ENCODE results near the gene MYO5B.

The MYO5B gene

DNA sequence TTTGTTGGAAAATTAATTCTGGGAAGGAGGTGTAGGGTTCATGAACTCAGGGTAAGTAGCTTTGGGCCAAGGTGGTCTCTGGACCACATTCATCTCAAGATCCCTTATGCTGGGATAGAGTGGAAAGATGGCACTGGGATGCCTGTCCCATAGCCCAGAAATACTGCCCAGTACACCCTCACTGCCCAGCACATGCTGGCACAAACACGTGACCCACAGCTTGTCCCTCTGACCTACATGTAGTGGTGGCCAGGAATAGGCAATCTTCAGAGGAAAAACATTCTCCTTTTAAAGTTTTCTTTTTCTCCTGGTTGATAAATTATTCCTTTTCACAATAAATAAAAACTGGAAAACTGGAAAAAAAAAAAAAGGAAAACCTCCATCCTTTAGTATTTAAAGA, 246.0 kb downstream of the MYO5B start:
- TF ChIP-seq, protein P1, sequence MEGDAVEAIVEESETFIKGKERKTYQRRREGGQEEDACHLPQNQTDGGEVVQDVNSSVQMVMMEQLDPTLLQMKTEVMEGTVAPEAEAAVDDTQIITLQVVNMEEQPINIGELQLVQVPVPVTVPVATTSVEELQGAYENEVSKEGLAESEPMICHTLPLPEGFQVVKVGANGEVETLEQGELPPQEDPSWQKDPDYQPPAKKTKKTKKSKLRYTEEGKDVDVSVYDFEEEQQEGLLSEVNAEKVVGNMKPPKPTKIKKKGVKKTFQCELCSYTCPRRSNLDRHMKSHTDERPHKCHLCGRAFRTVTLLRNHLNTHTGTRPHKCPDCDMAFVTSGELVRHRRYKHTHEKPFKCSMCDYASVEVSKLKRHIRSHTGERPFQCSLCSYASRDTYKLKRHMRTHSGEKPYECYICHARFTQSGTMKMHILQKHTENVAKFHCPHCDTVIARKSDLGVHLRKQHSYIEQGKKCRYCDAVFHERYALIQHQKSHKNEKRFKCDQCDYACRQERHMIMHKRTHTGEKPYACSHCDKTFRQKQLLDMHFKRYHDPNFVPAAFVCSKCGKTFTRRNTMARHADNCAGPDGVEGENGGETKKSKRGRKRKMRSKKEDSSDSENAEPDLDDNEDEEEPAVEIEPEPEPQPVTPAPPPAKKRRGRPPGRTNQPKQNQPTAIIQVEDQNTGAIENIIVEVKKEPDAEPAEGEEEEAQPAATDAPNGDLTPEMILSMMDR (conservative IDR thresholded peaks at IDR 0.05; ENCODE audit: control insufficient read depth, insufficient read depth, low read depth, low read length), result no peak
- no peak for DNase-seq (ENCODE audit: low read depth)
- no peak overlapping the region for H3K4me3 ChIP-seq (ENCODE audit: control insufficient read depth, low read depth, low read length)

GRCh38 chr18:49944663-49945062, 250.3 kb downstream of the MYO5B start:
- DNase-seq (ENCODE audit: low read depth), result peak; percentile 17
- TF ChIP-seq, protein P1 (conservative IDR thresholded peaks at IDR 0.05; ENCODE audit: control insufficient read depth, insufficient read depth, low read depth, low read length), result no peak
- H3K4me3 ChIP-seq (ENCODE audit: control insufficient read depth, low read depth, low read length), result no peak overlapping the region

- H3K4me3 ChIP-seq (ENCODE audit: control insufficient read depth, low read depth, low read length), result no peak overlapping the region
- TF ChIP-seq, protein P1 (conservative IDR thresholded peaks at IDR 0.05; ENCODE audit: control insufficient read depth, insufficient read depth, low read depth, low read length), result no peak
- no peak for DNase-seq (ENCODE audit: low read depth)
Observed at GRCh38 chr18:49936821-49937220, 258.1 kb downstream of the MYO5B start.

GRCh38 chr18:49935215-49935614, 259.7 kb downstream of the MYO5B start:
- DNase-seq (ENCODE audit: low read depth), result no peak
- TF ChIP-seq, protein P1 (conservative IDR thresholded peaks at IDR 0.05; ENCODE audit: control insufficient read depth, insufficient read depth, low read depth, low read length), result no peak
- H3K4me3 ChIP-seq (ENCODE audit: control insufficient read depth, low read depth, low read length), result no peak overlapping the region

- TF ChIP-seq, protein P1 (conservative IDR thresholded peaks at IDR 0.05; ENCODE audit: control insufficient read depth, insufficient read depth, low read depth, low read length), result no peak
- DNase-seq (ENCODE audit: low read depth), result peak; percentile 30
- no peak overlapping the region for H3K4me3 ChIP-seq (ENCODE audit: control insufficient read depth, low read depth, low read length)
Observed at GRCh38 chr18:49934457-49934856, 260.5 kb downstream of the MYO5B start.

DNA sequence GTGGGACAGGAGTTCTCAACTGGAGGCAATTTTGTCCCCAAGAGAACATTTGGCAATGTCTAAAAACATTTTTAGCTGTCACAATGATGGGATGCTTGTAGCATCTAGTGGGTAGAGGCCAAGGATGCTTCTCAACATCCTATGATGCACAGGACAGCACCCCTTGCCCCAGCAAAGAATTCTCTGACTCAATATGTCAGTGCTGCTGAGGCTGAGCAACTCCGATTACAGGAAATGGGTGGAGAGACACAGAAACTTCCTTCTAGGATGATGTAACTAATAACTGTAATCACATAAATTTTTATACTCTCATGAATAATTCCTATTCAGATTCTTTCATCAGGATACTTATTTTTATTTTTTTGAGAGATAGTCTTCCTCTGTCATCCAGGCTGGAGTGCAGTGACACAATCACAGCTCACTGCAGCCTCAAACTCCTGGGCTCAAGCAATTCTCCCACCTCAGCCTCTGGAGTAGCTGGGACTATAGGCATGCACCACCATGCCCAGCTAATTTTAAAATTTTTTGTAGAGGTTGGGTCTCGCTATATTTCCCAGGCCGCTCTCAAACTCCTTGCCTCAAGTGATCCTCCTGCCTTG, 261.3 kb downstream of the MYO5B start:
- TF ChIP-seq, protein P1 (conservative IDR thresholded peaks at IDR 0.05; ENCODE audit: control insufficient read depth, insufficient read depth, low read depth, low read length), result no peak

DNA sequence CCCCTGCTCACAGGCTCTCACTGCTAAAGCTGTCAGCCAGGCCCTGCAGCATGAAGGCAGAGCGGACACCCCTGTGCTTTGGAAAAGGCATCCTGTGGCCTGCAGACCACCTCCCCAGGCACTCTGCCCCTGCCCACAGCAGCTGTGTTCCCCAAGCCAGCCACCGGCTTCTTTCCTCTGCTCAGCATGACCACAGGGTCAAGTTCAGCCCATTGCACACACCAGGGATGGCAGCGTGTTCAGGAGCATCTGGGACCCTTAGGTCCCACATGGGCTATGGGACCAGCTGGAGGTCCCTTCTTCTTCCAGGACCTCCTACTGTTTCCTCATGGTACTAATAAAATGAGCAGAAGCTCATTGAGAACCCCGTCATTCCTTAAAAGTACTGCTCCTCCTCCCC, 263.2 kb downstream of the MYO5B start:
- no peak for DNase-seq (ENCODE audit: low read depth)
- TF ChIP-seq, protein P1 (conservative IDR thresholded peaks at IDR 0.05; ENCODE audit: control insufficient read depth, insufficient read depth, low read depth, low read length), result no peak
- H3K4me3 ChIP-seq (ENCODE audit: control insufficient read depth, low read depth, low read length), result no peak overlapping the region

More for the DNA sequence above, 261.3 kb downstream of the MYO5B start:
- no peak overlapping the region for H3K4me3 ChIP-seq (ENCODE audit: control insufficient read depth, low read depth, low read length)
- peak; percentile 70 for DNase-seq (ENCODE audit: low read depth)
